GM23338 (cell line): Measurements from ENCODE around the gene NINJ2. TPM values are rescaled to one million over a fixed set of nuclear protein-coding genes. Genes with fewer than 3 reads are reported as not detected.

ENCODE experiments used
- ATAC-seq: fragments of 200-7000 bp; cut with Tn5 transposase; 3 replicates; pipeline ENCODE4 v1.9.1; 2020
- DNase-seq: peaks from one replicate; pipeline ENCODE4 v3.0.0-alpha.2; 2015; ENCODE audit warnings: low spot score
- H2AFZ ChIP-seq: fragments of 200-600 bp; sonication (generic); 2 replicates; pipeline ENCODE4 v1.8.0; 2016; ENCODE audit warnings: antibody characterized with exemption, mild to moderate bottlenecking, moderate library complexity
- H3F3A ChIP-seq: fragments of 200-600 bp; sonication (generic); replicated peaks from 2 replicates; pipeline ENCODE4 v1.8.0; 2017; ENCODE audit warnings: antibody characterized with exemption, mixed run types, low read depth
- H3K27ac ChIP-seq: fragments of 200-600 bp; sonication (generic); 2 replicates; pipeline ENCODE4 v1.6.1; 2016; ENCODE audit warnings: low read depth
- H3K27me3 ChIP-seq: fragments of 200-600 bp; sonication (generic); 2 replicates; pipeline ENCODE4 v1.8.0; 2016; ENCODE audit warnings: mild to moderate bottlenecking, mixed run types, moderate library complexity; ENCODE audit not compliant: insufficient read depth
- H3K36me3 ChIP-seq: fragments of 200-600 bp; sonication (generic); 2 replicates; pipeline ENCODE4 v1.8.0; 2016; ENCODE audit warnings: mild to moderate bottlenecking; ENCODE audit not compliant: insufficient read depth
- H3K4me1 ChIP-seq: fragments of 200-600 bp; sonication (generic); 2 replicates; pipeline ENCODE4 v1.8.0; 2016; ENCODE audit warnings: mild to moderate bottlenecking, moderate library complexity; ENCODE audit not compliant: insufficient read depth
- H3K4me2 ChIP-seq: fragments of 200-600 bp; sonication (generic); 2 replicates; pipeline ENCODE4 v1.7.1; 2017; ENCODE audit warnings: mixed run types
- H3K4me3 ChIP-seq: fragments of 200-600 bp; sonication (generic); 2 replicates; pipeline ENCODE4 v1.6.1; 2016; ENCODE audit warnings: mixed run types
- H3K79me2 ChIP-seq: fragments of 200-600 bp; sonication (generic); replicated peaks from 2 replicates; pipeline ENCODE4 v1.8.0; 2017; ENCODE audit warnings: mild to moderate bottlenecking; ENCODE audit not compliant: insufficient read depth
- H3K9me2 ChIP-seq: fragments of 200-600 bp; sonication (generic); 2 replicates; pipeline ENCODE4 v1.8.0; 2017; ENCODE audit not compliant: insufficient read depth
- H4K20me1 ChIP-seq: fragments of 200-600 bp; sonication (generic); replicated peaks from 2 replicates; pipeline ENCODE4 v1.8.0; 2017; ENCODE audit warnings: mild to moderate bottlenecking; ENCODE audit not compliant: insufficient read depth
- H3K27ac Mint-ChIP-seq: 2 replicates; pipeline ENCODE4 v1.8.0; 2020; ENCODE audit warnings: inconsistent platforms, mild to moderate bottlenecking, moderate library complexity, mixed read lengths
- H3K27me3 Mint-ChIP-seq: 3 replicates; pipeline ENCODE4 v1.8.0; 2022; ENCODE audit warnings: low read depth, mild to moderate bottlenecking, moderate library complexity, mixed read lengths, inconsistent platforms; ENCODE audit not compliant: insufficient read depth, poor library complexity
- H3K36me3 Mint-ChIP-seq: 3 replicates; pipeline ENCODE4 v1.8.0; 2021; ENCODE audit warnings: low read depth, mild to moderate bottlenecking, inconsistent platforms, moderate library complexity, mixed read lengths
- H3K4me1 Mint-ChIP-seq: 3 replicates; pipeline ENCODE4 v1.8.0; 2020; ENCODE audit warnings: mild to moderate bottlenecking, inconsistent platforms, mixed read lengths
- H3K4me3 Mint-ChIP-seq: 3 replicates; pipeline ENCODE4 v1.8.0; 2021; ENCODE audit warnings: moderate library complexity, mild to moderate bottlenecking, inconsistent platforms, mixed read lengths
- H3K9me3 Mint-ChIP-seq: 3 replicates; pipeline ENCODE4 v1.8.0; 2020; ENCODE audit warnings: moderate library complexity, mild to moderate bottlenecking, inconsistent platforms, mixed read lengths
- CREB1 ChIP-seq: fragments of 250-450 bp; sonication (Bioruptor Pico); IDR thresholded peaks from 2 replicates; pipeline ENCODE4 v1.5.0; 2020; ENCODE audit warnings: low read depth, mild to moderate bottlenecking, moderate library complexity
- CTCF ChIP-seq, 2 experiments: fragments of 200-600 bp in 1 of 2; sonication (generic) in 1 of 2; conservative IDR thresholded peaks; 2 replicates each; pipeline versions ENCODE4 v1.5.1 to v1.6.1; 2016 to 2017; ENCODE audit warnings: antibody characterized with exemption in 2 of 2, low read depth in 2 of 2, mild to moderate bottlenecking in 2 of 2, moderate library complexity in 1 of 2
- ETS1 ChIP-seq: IDR thresholded peaks from 2 replicates; pipeline ENCODE4 v1.6.1; 2016; ENCODE audit warnings: antibody characterized with exemption
- EZH2phosphoT487 ChIP-seq: fragments of 200-600 bp; sonication (generic); IDR thresholded peaks from one replicate; pipeline ENCODE4 v1.8.1; 2018; ENCODE audit warnings: antibody characterized with exemption; ENCODE audit not compliant: unreplicated experiment
- JUNB ChIP-seq: IDR thresholded peaks from one replicate; pipeline ENCODE4 v1.6.1; 2016; ENCODE audit warnings: antibody characterized with exemption; ENCODE audit not compliant: unreplicated experiment
- NANOG ChIP-seq: IDR thresholded peaks from 2 replicates; pipeline ENCODE4 v1.6.1; 2016; ENCODE audit warnings: antibody characterized with exemption, borderline replicate concordance
- POLR2AphosphoS5 ChIP-seq: IDR thresholded peaks from 2 replicates; pipeline ENCODE4 v1.6.1; 2016; ENCODE audit warnings: antibody characterized with exemption, low read depth
- REST ChIP-seq: IDR thresholded peaks from one replicate; pipeline ENCODE4 v1.6.1; 2018; ENCODE audit warnings: antibody characterized with exemption; ENCODE audit not compliant: unreplicated experiment
- STAT1 ChIP-seq: IDR thresholded peaks from one replicate; pipeline ENCODE4 v1.6.1; 2016; ENCODE audit warnings: antibody characterized with exemption; ENCODE audit not compliant: unreplicated experiment
- ZNF114 ChIP-seq: fragments of 250-450 bp; sonication (Bioruptor Pico); IDR thresholded peaks from 2 replicates; pipeline ENCODE4 v1.5.0; 2020; ENCODE audit warnings: mild to moderate bottlenecking, moderate library complexity
- ZNF331 ChIP-seq: fragments of 250-450 bp; sonication (Bioruptor Pico); IDR thresholded peaks from 2 replicates; pipeline ENCODE4 v1.5.0; 2020; ENCODE audit warnings: low read depth, mild to moderate bottlenecking, moderate library complexity
- polyA plus RNA-seq: library from polyadenylated mRNA; unstranded; fragments of >200 nt; fragmentation: Nextera tagmentation; extraction: Ambion mirVana; gene quantifications from 2 replicates; pipeline ENCODE4 v1.2.1, GENCODE V29; 2016
- total RNA-seq: library from RNA; depleted of rRNA; stranded (reverse); fragments of >200 nt; shearing (Covaris generic); gene quantifications from 2 replicates; pipeline ENCODE4 v1.2.3, GENCODE V29; 2014

NINJ2 gene
- total and polyA plus RNA-seq, 2 experiments from 2014 or later: 0.94 to 2.6 TPM

- peaks cover 4% of the 10 kb centered on the region; the same call in 1 of the 2 replicates for H3K4me1 ChIP-seq
- no peak overlapping the region for H3K4me2 ChIP-seq
- H2AFZ ChIP-seq: no peak overlapping the region
- H3K9me2 ChIP-seq: no peaks in the 10 kb centered on the region
- no peaks in the 10 kb centered on the region for H3K27me3 ChIP-seq
- Mint-ChIP-seq H3K36me3 (no peaks in the 10 kb centered on the region), H3K27ac (no peak overlapping the region), H3K9me3 (no peaks in the 10 kb centered on the region), H3K4me1 (peaks cover 11% of the 10 kb centered on the region; the same call in 2 of the 3 replicates), H3K4me3 (no peak overlapping the region), H3K27me3 (peaks cover 5% of the 10 kb centered on the region)
- H3K36me3 ChIP-seq: no peaks in the 10 kb centered on the region
- no peak overlapping the region for H3K27ac ChIP-seq
- no peaks in the 10 kb centered on the region for H3K79me2 ChIP-seq
- H3K4me3 ChIP-seq: no peak overlapping the region
- DNase-seq (no peak), ATAC-seq (no peak)
- peaks cover 7% of the 10 kb centered on the region; the same call in 1 of the 2 replicates for H3F3A ChIP-seq
- TF ChIP-seq ETS1 (no peak), POLR2AphosphoS5 (no peak), JUNB (no peak), STAT1 (no peak), CREB1 (CRISPR knock-in tag) (no peak)
- no peaks in the 10 kb centered on the region for H4K20me1 ChIP-seq
Measured at GRCh38 chr12:644818-645552, 18.3 kb downstream of the NINJ2 start.

- no peak overlapping the region for H3K4me3 Mint-ChIP-seq
- H3K9me2 ChIP-seq: no peaks in the 10 kb centered on the region
- no peak for DNase-seq
- H3K27ac Mint-ChIP-seq: no peak overlapping the region
- H4K20me1 ChIP-seq: no peaks in the 10 kb centered on the region
- no peaks in the 10 kb centered on the region for H3K9me3 Mint-ChIP-seq
- H3K4me3 ChIP-seq: peak overlapping the region; percentile 74; the same call in 1 of the 2 replicates
- no peaks in the 10 kb centered on the region for H3K79me2 ChIP-seq
- H3K4me1 ChIP-seq: peaks cover 4% of the 10 kb centered on the region; the same call in 1 of the 2 replicates
- H2AFZ ChIP-seq: peak overlapping the region; percentile 98
- H3K4me1 Mint-ChIP-seq: peaks cover 11% of the 10 kb centered on the region; the same call in 2 of the 3 replicates
- H3K4me2 ChIP-seq: peak overlapping the region; percentile 91
- H3K27me3 Mint-ChIP-seq: peaks cover 5% of the 10 kb centered on the region
- no peaks in the 10 kb centered on the region for H3K27me3 ChIP-seq
- H3K27ac ChIP-seq: no peak overlapping the region
- peaks cover 7% of the 10 kb centered on the region; the same call in 1 of the 2 replicates for H3F3A ChIP-seq
- no peaks in the 10 kb centered on the region for H3K36me3 Mint-ChIP-seq
- H3K36me3 ChIP-seq: no peaks in the 10 kb centered on the region
- ATAC-seq: no peak
- no peak for TF ChIP-seq ZNF331 (CRISPR knock-in tag)
- no peak for TF ChIP-seq EZH2phosphoT487
- TF ChIP-seq JUNB: no peak
- TF ChIP-seq CTCF (conservative IDR thresholded peaks at IDR 0.05; ENCODE audit: low read depth in 2 of 2): no peak
- TF ChIP-seq ETS1: no peak
- no peak for TF ChIP-seq REST
- TF ChIP-seq NANOG: no peak
- no peak for TF ChIP-seq POLR2AphosphoS5
- TF ChIP-seq ZNF114 (CRISPR knock-in tag): no peak
Measured at GRCh38 chr12:644303-644639, 19.0 kb downstream of the NINJ2 start.
